HCT116 (cell line): ENCODE results near the gene PLCXD3. TPM values are rescaled to one million over a fixed set of nuclear protein-coding genes. Genes with fewer than 3 reads are reported as not detected.

Experiments used
- ATAC-seq: fragments of 200-7000 bp; cut with Tn5 transposase; 2 replicates; pipeline ENCODE4 v1.9.1; 2020; ENCODE audit warnings: mild to moderate bottlenecking, moderate library complexity
- BruUV-seq: library from RNA; stranded (reverse); fragments of 400-500 nt; replicated peaks from 2 replicates; lab custom pipeline; 2021; lab: Mats Ljungman, UMichigan
- CTCF ChIA-PET: fragments of 300-600 bp; sonication (Branson Sonifier 250); formaldehyde crosslinking; loops from one replicate; lab custom pipeline; 2021; ENCODE audit warnings: antibody characterized with exemption; lab: Charles Lee
- POLR2A ChIA-PET: fragments of 300-600, 350-600 bp; sonication (Branson Sonifier 250); formaldehyde crosslinking; loops from one replicate; lab custom pipeline; 2021; ENCODE audit warnings: antibody characterized with exemption; lab: Charles Lee
- RAD21 ChIA-PET, 2 experiments: fragments of 300-600 bp; sonication (Branson Sonifier 250); formaldehyde crosslinking; loops; one replicate each; lab custom pipeline; 2023; ENCODE audit warnings: low total read pairs in 2 of 2; ENCODE audit not compliant: uncharacterized antibody in 2 of 2, unreplicated experiment in 2 of 2, low non-redundant PET in 1 of 2; lab: Charles Lee
- DNase-seq: peaks from one replicate; pipeline ENCODE4 v3.0.0-alpha.2; 2010; ENCODE audit warnings: low read depth, low spot score
- H2AFZ ChIP-seq: fragments of 200-600 bp; shearing (Covaris generic), sonication (generic); 2 replicates; pipeline ENCODE4 v1.6.1; 2017; ENCODE audit warnings: low read depth, mixed run types, mixed read lengths, antibody characterized with exemption, low read length; ENCODE audit not compliant: poor library complexity, severe bottlenecking
- H3K27ac ChIP-seq: 2 replicates; pipeline ENCODE4 v1.5.1; 2012; ENCODE audit warnings: low read depth, low read length
- H3K27me3 ChIP-seq: fragments of 200-600 bp; sonication (generic); 2 replicates; pipeline ENCODE4 v1.6.1; 2016; ENCODE audit warnings: mixed run types, low read length, mixed read lengths; ENCODE audit not compliant: insufficient read depth
- H3K36me3 ChIP-seq, 2 experiments: fragments of 200-500 bp in 1 of 2; fragments of 200-600 bp in 1 of 2; sonication (Bioruptor generic) in 1 of 2; sonication (generic) in 1 of 2; 2 replicates each; pipeline versions ENCODE4 v1.5.1 to v1.6.1; 2014 to 2016; ENCODE audit warnings: low read length in 2 of 2, inconsistent platforms in 1 of 2, mixed read lengths in 1 of 2, mixed run types in 1 of 2; ENCODE audit not compliant: insufficient read depth in 2 of 2, control insufficient read depth in 1 of 2
- H3K4me1 ChIP-seq, 2 experiments: fragments of 200-600 bp in 1 of 2; sonication (generic) in 1 of 2; 2 replicates each; pipeline versions ENCODE4 v1.5.1 to v1.6.1; 2012 to 2017; ENCODE audit warnings: low read length in 2 of 2, inconsistent platforms in 1 of 2, mild to moderate bottlenecking in 1 of 2, mixed read lengths in 1 of 2, mixed run types in 1 of 2, moderate library complexity in 1 of 2; ENCODE audit not compliant: insufficient read depth in 2 of 2, control insufficient read depth in 1 of 2
- H3K4me2 ChIP-seq: fragments of 200-600 bp; sonication (generic); 2 replicates; pipeline ENCODE4 v1.6.1; 2017; ENCODE audit warnings: mixed run types, low read length, mixed read lengths
- H3K4me3 ChIP-seq, 2 experiments: fragments of 200-600 bp in 1 of 2; sonication (generic) in 1 of 2; replicated peaks in 1 of 2; 2 replicates each; pipeline ENCODE4 v1.5.1; 2011 to 2016; ENCODE audit warnings: low read length in 2 of 2, control low read depth in 1 of 2, low read depth in 1 of 2, mild to moderate bottlenecking in 1 of 2, mixed read lengths in 1 of 2, mixed run types in 1 of 2
- H3K79me2 ChIP-seq: fragments of 200-600 bp; sonication (generic); 2 replicates; pipeline ENCODE4 v1.6.1; 2017; ENCODE audit warnings: mild to moderate bottlenecking, mixed run types, low read length, moderate library complexity, mixed read lengths; ENCODE audit not compliant: insufficient read depth
- H3K9ac ChIP-seq: fragments of 200-600 bp; sonication (generic); 2 replicates; pipeline ENCODE4 v1.6.1; 2016; ENCODE audit warnings: low read length, mixed read lengths
- H3K9me2 ChIP-seq: fragments of 200-600 bp; sonication (generic), shearing (Covaris generic); 2 replicates; pipeline ENCODE4 v1.6.1; 2017; ENCODE audit warnings: mixed run types, mild to moderate bottlenecking, moderate library complexity; ENCODE audit not compliant: insufficient read depth
- H3K9me3 ChIP-seq, 2 experiments: fragments of 200-500 bp in 1 of 2; fragments of 200-600 bp in 1 of 2; sonication (Bioruptor generic) in 1 of 2; sonication (generic) in 1 of 2; 2 replicates each; pipeline ENCODE4 v1.6.1; 2014 to 2017; ENCODE audit warnings: low read length in 2 of 2, mixed read lengths in 2 of 2, inconsistent platforms in 1 of 2, low read depth in 1 of 2, mild to moderate bottlenecking in 1 of 2, mixed run types in 1 of 2, moderate library complexity in 1 of 2; ENCODE audit not compliant: control insufficient read depth in 1 of 2, insufficient read depth in 1 of 2
- H4K20me1 ChIP-seq: fragments of 200-600 bp; sonication (generic), shearing (Covaris generic); 2 replicates; pipeline ENCODE4 v1.6.1; 2017; ENCODE audit warnings: mixed run types, mild to moderate bottlenecking, moderate library complexity; ENCODE audit not compliant: insufficient read depth
- CEBPB ChIP-seq: IDR thresholded peaks from 2 replicates; pipeline ENCODE4 v1.6.1; 2012; ENCODE audit warnings: low read depth
- EZH2 ChIP-seq: fragments of 200-600 bp; sonication (generic); IDR thresholded peaks from 2 replicates; pipeline ENCODE4 v1.6.1; 2017; ENCODE audit warnings: antibody characterized with exemption, mixed run types
- EZH2phosphoT487 ChIP-seq: fragments of 200-600 bp; IDR thresholded peaks from 2 replicates; pipeline ENCODE4 v1.6.1; 2018; ENCODE audit warnings: antibody characterized with exemption, borderline replicate concordance
- JUND ChIP-seq: IDR thresholded peaks from 2 replicates; pipeline ENCODE4 v1.6.1; 2012
- RAD21 ChIP-seq: IDR thresholded peaks from 2 replicates; pipeline ENCODE4 v1.6.1; 2012; ENCODE audit warnings: low read depth, mild to moderate bottlenecking
- YY1 ChIP-seq: IDR thresholded peaks from 2 replicates; pipeline ENCODE4 v1.6.1; 2011; ENCODE audit warnings: low read length, low read depth, moderate library complexity, mild to moderate bottlenecking; ENCODE audit not compliant: insufficient replicate concordance; ENCODE audit errors: extremely low read depth
- intact Hi-C: fragments of 100-400 bp; cut with micrococcal nuclease; formaldehyde crosslinking; loops from 2 replicates; pipeline ENCODE4 v1.10.0; 2022
- total RNA-seq: library from RNA; stranded (reverse); gene quantifications from one replicate; pipeline ENCODE4 v1.2.1, GENCODE V29; 2021; ENCODE audit not compliant: unreplicated experiment
- TF ChIP-seq, protein P1 (sequence below), 3 experiments: fragments of 200-600 bp in 1 of 3; sonication (generic) in 1 of 3; IDR thresholded peaks in 2 of 3; conservative IDR thresholded peaks in 1 of 3; 2 replicates each; pipeline ENCODE4 v1.5.1; 2012 to 2017; ENCODE audit warnings: low read depth in 2 of 3, low read length in 2 of 3, antibody characterized with exemption in 1 of 3, borderline replicate concordance in 1 of 3, control low read depth in 1 of 3, mild to moderate bottlenecking in 1 of 3, mixed read lengths in 1 of 3, mixed run types in 1 of 3, moderate library complexity in 1 of 3; ENCODE audit not compliant: insufficient read depth in 1 of 3

The PLCXD3 gene
- total RNA-seq, 1 experiment from 2014 or later = not detected

DNA sequence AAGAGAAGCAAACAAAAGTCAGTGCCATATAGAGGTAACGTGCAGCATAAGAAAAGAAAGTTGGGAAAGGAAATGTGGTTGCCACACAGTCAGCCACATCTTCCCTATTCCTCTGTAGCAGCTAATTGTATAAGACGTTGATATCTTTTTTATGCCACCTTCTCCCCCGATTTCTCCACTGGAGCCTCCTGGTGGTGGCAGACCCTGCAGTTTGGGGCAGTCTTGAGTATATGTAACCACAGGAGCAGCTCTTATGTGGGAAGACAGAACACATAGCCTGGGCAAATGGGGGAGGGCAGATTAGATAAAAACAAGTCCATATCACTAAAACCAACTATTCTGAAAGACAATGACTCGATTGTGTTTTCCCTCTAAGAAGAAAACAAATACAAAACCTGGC, 99.7 kb downstream of the PLCXD3 start:
- Histone ChIP-seq H3K27me3 (no peaks in the 10 kb centered on the region), H3K36me3 (no peaks in the 10 kb centered on the region), H3K4me3 (no peak overlapping the region), H4K20me1 (no peaks in the 10 kb centered on the region), H2AFZ (no peak overlapping the region), H3K79me2 (no peaks in the 10 kb centered on the region), H3K4me1 (peaks cover 3 to 7% of the 10 kb centered on the region in 2 experiments; a peak in 1 of 4 replicates), H3K9me2 (no peaks in the 10 kb centered on the region)
- CTCF ChIA-PET = interaction anchor here (0.9 to 1.5 kb wide), 4 partner anchors 10 to 506 kb away, joined by 3 to 4 read pairs (median 4); no protein-coding TSS in a partner anchor
- DNase-seq = no peak
- no TSS peak for BruUV-seq
- TF ChIP-seq JUND (no peak), YY1 (no peak), RAD21 (peak; percentile 23; the same call in 1 of the 2 replicates), EZH2phosphoT487 (no peak)
- TF ChIP-seq, protein P1, sequence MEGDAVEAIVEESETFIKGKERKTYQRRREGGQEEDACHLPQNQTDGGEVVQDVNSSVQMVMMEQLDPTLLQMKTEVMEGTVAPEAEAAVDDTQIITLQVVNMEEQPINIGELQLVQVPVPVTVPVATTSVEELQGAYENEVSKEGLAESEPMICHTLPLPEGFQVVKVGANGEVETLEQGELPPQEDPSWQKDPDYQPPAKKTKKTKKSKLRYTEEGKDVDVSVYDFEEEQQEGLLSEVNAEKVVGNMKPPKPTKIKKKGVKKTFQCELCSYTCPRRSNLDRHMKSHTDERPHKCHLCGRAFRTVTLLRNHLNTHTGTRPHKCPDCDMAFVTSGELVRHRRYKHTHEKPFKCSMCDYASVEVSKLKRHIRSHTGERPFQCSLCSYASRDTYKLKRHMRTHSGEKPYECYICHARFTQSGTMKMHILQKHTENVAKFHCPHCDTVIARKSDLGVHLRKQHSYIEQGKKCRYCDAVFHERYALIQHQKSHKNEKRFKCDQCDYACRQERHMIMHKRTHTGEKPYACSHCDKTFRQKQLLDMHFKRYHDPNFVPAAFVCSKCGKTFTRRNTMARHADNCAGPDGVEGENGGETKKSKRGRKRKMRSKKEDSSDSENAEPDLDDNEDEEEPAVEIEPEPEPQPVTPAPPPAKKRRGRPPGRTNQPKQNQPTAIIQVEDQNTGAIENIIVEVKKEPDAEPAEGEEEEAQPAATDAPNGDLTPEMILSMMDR (IDR thresholded peaks at IDR 0.05 in 2 of 3, conservative IDR thresholded peaks at IDR 0.05 in 1 of 3; ENCODE audit: borderline replicate concordance in 1 of 3, insufficient read depth in 1 of 3, low read depth in 2 of 3, low read length in 2 of 3) = peak in 2 of 3 experiments; percentile 33 to 48; a peak in 3 of 6 replicates
- TF ChIP-seq, all 23 proteins: peak for 2
- Histone ChIP-seq H3K9ac (no peak overlapping the region), H3K4me2 (no peak overlapping the region), H3K27ac (no peak overlapping the region), H3K9me3 (no peaks in the 10 kb centered on the region)
- POLR2A ChIA-PET = no interaction called here
- ATAC-seq = peak; percentile 79
- intact Hi-C loops = no loop called here
- RAD21 ChIA-PET = no interaction called here

DNA sequence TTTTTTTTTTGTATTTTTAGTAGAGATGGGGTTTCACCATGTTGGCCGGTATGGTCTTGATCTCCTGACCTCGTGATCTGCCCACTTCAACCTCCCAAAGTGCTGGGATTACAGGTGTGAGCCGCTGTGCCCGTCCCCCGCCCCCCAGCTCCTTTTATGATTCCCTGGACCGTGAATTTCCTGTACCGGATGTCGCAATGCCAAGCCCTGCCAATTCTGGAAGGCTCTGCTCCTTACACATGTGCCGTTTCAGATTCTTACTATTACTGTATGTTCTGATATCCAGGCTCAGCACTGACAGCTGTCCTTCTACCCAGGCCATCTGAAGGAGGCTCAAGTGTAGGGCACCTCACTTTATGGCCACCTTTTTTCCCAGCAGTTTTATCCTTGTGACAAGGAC, 100.1 kb downstream of the PLCXD3 start:
- ChIA-PET CTCF (interaction anchor here (0.9 to 1.5 kb wide), 2 partner anchors 11 to 62 kb away, joined by 3 read pairs; no protein-coding TSS in a partner anchor), POLR2A (no interaction called here), RAD21 (no interaction called here)
- Histone ChIP-seq H2AFZ (no peak overlapping the region), H3K79me2 (no peaks in the 10 kb centered on the region), H3K4me3 (no peak overlapping the region), H3K27me3 (no peaks in the 10 kb centered on the region), H3K9me2 (no peaks in the 10 kb centered on the region), H3K36me3 (no peaks in the 10 kb centered on the region), H4K20me1 (no peaks in the 10 kb centered on the region), H3K9ac (no peak overlapping the region), H3K27ac (no peak overlapping the region), H3K4me1 (peaks cover 3 to 7% of the 10 kb centered on the region in 2 experiments; a peak in 1 of 4 replicates), H3K4me2 (no peak overlapping the region), H3K9me3 (no peaks in the 10 kb centered on the region)
- TF ChIP-seq CEBPB (peak; percentile 16; the same call in 1 of the 2 replicates), EZH2 (no peak)
- intact Hi-C loops = no loop called here
- ATAC-seq = peak; percentile 11; the same call in 1 of the 2 replicates
- no TSS peak for BruUV-seq
- no peak for DNase-seq
